Measurements from ENCODE around the gene APOBEC2. TPM values are rescaled to one million over a fixed set of nuclear protein-coding genes. Genes with fewer than 3 reads are reported as not detected.

The APOBEC2 gene
- total RNA-seq, 2 experiments from 2014 or later, result not detected

Other genes starting within 250 kb of the APOBEC2 start
- gene UNC5CL, start 14.0 kb upstream of the APOBEC2 start, total RNA-seq, result 1 to 10 TPM; 1.1 to 1.6 TPM
- not detected for gene TSPO2, start 10.7 kb upstream of the APOBEC2 start, total RNA-seq
- gene OARD1, start 19.2 kb downstream of the APOBEC2 start, total RNA-seq, result 10 to 100 TPM; 28.4 to 32.2 TPM
- gene NFYA, start 19.8 kb downstream of the APOBEC2 start, total RNA-seq, result 10 to 100 TPM; 33.8 to 36.9 TPM
- gene TREML1, start 101.1 kb downstream of the APOBEC2 start, total RNA-seq, result not detected
- gene TREM2, start 109.9 kb downstream of the APOBEC2 start, total RNA-seq, result not detected
- 10 to 100 TPM; 22.9 to 25.8 TPM for gene TREML2, start 147.9 kb downstream of the APOBEC2 start, total RNA-seq
- gene TREML4, start 175.1 kb downstream of the APOBEC2 start, total RNA-seq, result not detected
- gene TREM1, start 233.5 kb downstream of the APOBEC2 start, total RNA-seq, result under 1 TPM in 1 of 2 experiments, not detected in 1; 0.40 TPM